Fibroblast of lung (primary cell): ENCODE data around the gene NOL4L. TPM values are rescaled to one million over a fixed set of nuclear protein-coding genes. Genes with fewer than 3 reads are reported as not detected.
"Not testable (repeated sequence)": the region's sequence is repeated elsewhere in the genome, so short reads cannot be mapped to it uniquely, and the experiment has no call there.

ENCODE experiments used
- DNase-seq, 2 donors: peaks; one replicate each; pipeline versions ENCODE4 v3.0.0 to v3.0.0-alpha.2; 2010; ENCODE audit warnings: low read depth in 2 of 2
- H2AFZ ChIP-seq: 2 replicates; pipeline ENCODE4 v1.5.1; 2012; ENCODE audit warnings: low read length, control low read depth, inconsistent platforms
- H3K27ac ChIP-seq: 2 replicates; pipeline ENCODE4 v1.5.1; 2011; ENCODE audit warnings: low read length, control low read depth; ENCODE audit not compliant: insufficient read depth
- H3K27me3 ChIP-seq: 2 replicates; pipeline ENCODE4 v1.5.1; 2011; ENCODE audit warnings: mild to moderate bottlenecking, low read length; ENCODE audit not compliant: control insufficient read depth, insufficient read depth
- H3K36me3 ChIP-seq: 2 replicates; pipeline ENCODE4 v1.5.1; 2011; ENCODE audit warnings: low read length; ENCODE audit not compliant: control insufficient read depth, insufficient read depth
- H3K4me1 ChIP-seq: 2 replicates; pipeline ENCODE4 v1.5.1; 2011; ENCODE audit warnings: low read length; ENCODE audit not compliant: control insufficient read depth, insufficient read depth; ENCODE audit errors: extremely low read depth
- H3K4me2 ChIP-seq: 2 replicates; pipeline ENCODE4 v1.5.1; 2011; ENCODE audit warnings: low read length, control low read depth; ENCODE audit not compliant: insufficient read depth; ENCODE audit errors: extremely low read depth
- H3K4me3 ChIP-seq, 4 experiments: fragments of 200-600 bp in 1 of 4; sonication (generic) in 1 of 4; replicated peaks in 1 of 4; 2 replicates each; pipeline ENCODE4 v1.5.1; 2011 to 2016; ENCODE audit warnings: low read length in 4 of 4, low read depth in 3 of 4, mild to moderate bottlenecking in 3 of 4, control low read depth in 2 of 4, inconsistent platforms in 1 of 4, mixed read lengths in 1 of 4; ENCODE audit not compliant: insufficient read depth in 1 of 4; ENCODE audit errors: control extremely low read depth in 1 of 4
- H3K79me2 ChIP-seq: 2 replicates; pipeline ENCODE4 v1.5.1; 2012; ENCODE audit warnings: mild to moderate bottlenecking, low read length, inconsistent platforms; ENCODE audit not compliant: control insufficient read depth, insufficient read depth
- H3K9ac ChIP-seq: 2 replicates; pipeline ENCODE4 v1.5.1; 2011; ENCODE audit warnings: mild to moderate bottlenecking, low read length, control low read depth; ENCODE audit not compliant: insufficient read depth
- H3K9me3 ChIP-seq: 2 replicates; pipeline ENCODE4 v1.5.1; 2012; ENCODE audit warnings: low read depth, low read length; ENCODE audit not compliant: control insufficient read depth, insufficient read depth
- H4K20me1 ChIP-seq: 2 replicates; pipeline ENCODE4 v1.5.1; 2011; ENCODE audit warnings: low read length; ENCODE audit not compliant: control insufficient read depth, insufficient read depth; ENCODE audit errors: extremely low read depth
- EZH2 ChIP-seq: IDR thresholded peaks from 2 replicates; pipeline ENCODE4 v1.5.1; 2012; ENCODE audit warnings: low read length, control low read depth, mild to moderate bottlenecking; ENCODE audit errors: missing control alignments
- polyA plus RNA-seq, 2 donors: library from polyadenylated mRNA; depleted of rRNA in 1 of 2; stranded (reverse) in 1 of 2; unstranded in 1 of 2; fragments of >200 nt; gene quantifications; 2 replicates each; pipeline ENCODE4 v1.2.1, GENCODE V29; 2011 to 2012; ENCODE audit warnings: missing spikeins in 1 of 2
- total RNA-seq: library from RNA; depleted of rRNA; stranded (reverse); fragments of >200 nt; gene quantifications from 2 replicates; pipeline ENCODE4 v1.2.1, GENCODE V29; 2014
- TF ChIP-seq, protein P1 (sequence below), 2 donors: IDR thresholded peaks in 1 of 2; conservative IDR thresholded peaks in 1 of 2; 1 replicate in 1 of 2; 2 replicates in 1 of 2; pipeline ENCODE4 v1.5.1; 2011 to 2012; ENCODE audit warnings: low read length in 2 of 2, control low read depth in 1 of 2, inconsistent platforms in 1 of 2, low read depth in 1 of 2, mild to moderate bottlenecking in 1 of 2

The NOL4L gene
- total and polyA plus RNA-seq, 2 donors (not counting 1 experiment from before 2014, with no cell fraction given): 3.2 to 4.0 TPM

DNA sequence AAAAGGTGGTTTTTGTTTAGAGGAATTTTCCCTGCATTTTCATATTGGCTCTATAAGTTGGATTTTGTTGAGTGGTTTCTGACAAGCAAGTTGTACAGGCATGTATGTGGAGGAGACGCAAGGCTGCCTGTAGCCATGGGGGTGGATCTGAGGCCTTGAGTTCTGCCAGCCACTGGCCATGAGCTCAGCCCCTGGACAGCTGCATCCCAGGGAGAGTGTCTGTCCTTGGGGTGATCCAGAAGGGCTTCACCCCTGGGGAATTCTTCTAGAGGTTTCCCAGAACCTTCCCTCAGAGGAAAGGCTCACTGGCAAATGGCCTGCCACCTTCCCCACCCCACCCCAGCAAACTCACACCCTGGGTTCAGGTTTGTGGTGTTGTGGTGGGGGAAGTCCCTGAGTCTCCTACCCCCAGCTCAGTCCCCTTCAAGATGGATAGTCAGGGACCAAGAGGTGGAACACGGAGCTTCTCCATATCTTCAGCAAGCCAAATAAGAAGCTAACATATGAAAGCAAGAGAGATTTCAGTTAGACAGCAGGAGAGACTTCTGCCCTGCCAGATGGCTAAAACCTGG lies 11.6 kb upstream of the NOL4L start:
- no peaks in the 10 kb centered on the region for H3K27me3 ChIP-seq
- no peak overlapping the region for H3K4me2 ChIP-seq
- H3K4me1 ChIP-seq: no peaks in the 10 kb centered on the region
- no peaks in the 10 kb centered on the region for H3K36me3 ChIP-seq
- H2AFZ ChIP-seq: no peak overlapping the region
- H3K4me3 ChIP-seq: no peak overlapping the region
- H3K9ac ChIP-seq: no peak overlapping the region
- no peaks in the 10 kb centered on the region for H3K79me2 ChIP-seq
- no peaks in the 10 kb centered on the region for H4K20me1 ChIP-seq
- H3K9me3 ChIP-seq: no peaks in the 10 kb centered on the region
- TF ChIP-seq, protein P1, sequence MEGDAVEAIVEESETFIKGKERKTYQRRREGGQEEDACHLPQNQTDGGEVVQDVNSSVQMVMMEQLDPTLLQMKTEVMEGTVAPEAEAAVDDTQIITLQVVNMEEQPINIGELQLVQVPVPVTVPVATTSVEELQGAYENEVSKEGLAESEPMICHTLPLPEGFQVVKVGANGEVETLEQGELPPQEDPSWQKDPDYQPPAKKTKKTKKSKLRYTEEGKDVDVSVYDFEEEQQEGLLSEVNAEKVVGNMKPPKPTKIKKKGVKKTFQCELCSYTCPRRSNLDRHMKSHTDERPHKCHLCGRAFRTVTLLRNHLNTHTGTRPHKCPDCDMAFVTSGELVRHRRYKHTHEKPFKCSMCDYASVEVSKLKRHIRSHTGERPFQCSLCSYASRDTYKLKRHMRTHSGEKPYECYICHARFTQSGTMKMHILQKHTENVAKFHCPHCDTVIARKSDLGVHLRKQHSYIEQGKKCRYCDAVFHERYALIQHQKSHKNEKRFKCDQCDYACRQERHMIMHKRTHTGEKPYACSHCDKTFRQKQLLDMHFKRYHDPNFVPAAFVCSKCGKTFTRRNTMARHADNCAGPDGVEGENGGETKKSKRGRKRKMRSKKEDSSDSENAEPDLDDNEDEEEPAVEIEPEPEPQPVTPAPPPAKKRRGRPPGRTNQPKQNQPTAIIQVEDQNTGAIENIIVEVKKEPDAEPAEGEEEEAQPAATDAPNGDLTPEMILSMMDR (conservative IDR thresholded peaks at IDR 0.05 in 1 of 2, IDR thresholded peaks at IDR 0.05 in 1 of 2; ENCODE audit: low read depth in 1 of 2, low read length in 2 of 2): no peak
- TF ChIP-seq EZH2: no peak
- H3K27ac ChIP-seq: no peak overlapping the region
- no peak for DNase-seq

- Histone ChIP-seq H3K4me1 (no peaks in the 10 kb centered on the region), H3K4me3 (no peak overlapping the region), H4K20me1 (no peaks in the 10 kb centered on the region), H3K79me2 (no peaks in the 10 kb centered on the region), H3K9ac (no peak overlapping the region), H2AFZ (no peak overlapping the region), H3K9me3 (no peaks in the 10 kb centered on the region), H3K36me3 (no peaks in the 10 kb centered on the region), H3K27ac (no peak overlapping the region), H3K4me2 (no peak overlapping the region), H3K27me3 (no peaks in the 10 kb centered on the region)
- TF ChIP-seq EZH2: no peak
- TF ChIP-seq, protein P1 (conservative IDR thresholded peaks at IDR 0.05 in 1 of 2, IDR thresholded peaks at IDR 0.05 in 1 of 2; ENCODE audit: low read depth in 1 of 2, low read length in 2 of 2): no peak
- no peak for DNase-seq
These were observed 10.0 kb upstream of the NOL4L start for GRCh38 chr20:32595143-32595542.

GRCh38 chr20:32594669-32595068 lies 9.5 kb upstream of the NOL4L start:
- not testable (repeated sequence) for H3K4me2 ChIP-seq, H3K79me2 ChIP-seq, H3K36me3 ChIP-seq, H3K4me3 ChIP-seq, H3K4me1 ChIP-seq, H3K27ac ChIP-seq, H3K27me3 ChIP-seq, H3K9ac ChIP-seq, H2AFZ ChIP-seq, H4K20me1 ChIP-seq, DNase-seq, H3K9me3 ChIP-seq
